NB4 (cell line): ENCODE results near the gene MYH9.

Source experiments
- DNase-seq: peaks from one replicate; pipeline ENCODE4 v3.0.0; 2010; ENCODE audit warnings: low read depth
- H3K4me3 ChIP-seq: one replicate; pipeline ENCODE4 v1.5.1; 2011; ENCODE audit warnings: mild to moderate bottlenecking, low read depth, low read length, moderate library complexity
- MYC ChIP-seq: IDR thresholded peaks from 2 replicates; pipeline ENCODE4 v1.6.1; 2011; ENCODE audit warnings: low read depth, low read length
- POLR2A ChIP-seq: IDR thresholded peaks from 2 replicates; pipeline ENCODE4 v1.6.1; 2011; ENCODE audit warnings: mild to moderate bottlenecking; ENCODE audit not compliant: insufficient read length; ENCODE audit errors: extremely low read depth
- TF ChIP-seq, protein P1 (sequence below): IDR thresholded peaks from one replicate; pipeline ENCODE4 v1.5.1; 2012; ENCODE audit warnings: low read depth, low read length
- TF ChIP-seq, protein P2 (sequence below): IDR thresholded peaks from 2 replicates; pipeline ENCODE4 v1.6.1; 2011; ENCODE audit warnings: low read depth, low read length

The MYH9 gene

DNA sequence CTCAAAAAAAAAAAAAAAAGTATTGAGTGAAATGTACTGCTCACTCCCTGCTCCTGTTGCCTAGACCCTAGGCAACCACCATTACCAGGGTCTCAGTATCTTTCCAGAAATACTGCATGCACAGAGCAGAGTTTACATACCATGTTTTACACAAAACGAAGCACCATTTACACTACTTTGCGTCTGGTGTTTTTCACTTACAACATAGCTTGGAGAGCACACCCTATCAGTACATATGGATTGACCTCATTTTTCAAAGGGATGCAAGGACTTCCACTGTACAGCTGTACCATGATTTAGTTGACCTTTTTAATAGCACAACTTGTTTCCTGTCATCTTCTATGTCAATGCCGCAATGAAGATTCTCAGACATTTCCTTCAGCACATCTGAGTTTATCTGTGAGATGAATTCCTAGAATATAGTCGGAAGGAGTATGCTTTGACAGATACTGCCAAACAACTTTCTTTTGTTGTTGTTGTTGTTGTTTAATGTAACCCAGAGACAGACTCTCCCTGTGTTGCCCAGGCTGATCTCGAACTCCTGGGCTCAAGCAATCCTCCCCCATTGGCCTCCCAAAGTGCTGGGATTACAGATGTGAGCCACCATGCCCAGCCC, 6.1 kb downstream of the MYH9 start:
- no peak overlapping the region for H3K4me3 ChIP-seq
- TF ChIP-seq MYC (no peak), POLR2A (no peak)
- TF ChIP-seq, protein P1, sequence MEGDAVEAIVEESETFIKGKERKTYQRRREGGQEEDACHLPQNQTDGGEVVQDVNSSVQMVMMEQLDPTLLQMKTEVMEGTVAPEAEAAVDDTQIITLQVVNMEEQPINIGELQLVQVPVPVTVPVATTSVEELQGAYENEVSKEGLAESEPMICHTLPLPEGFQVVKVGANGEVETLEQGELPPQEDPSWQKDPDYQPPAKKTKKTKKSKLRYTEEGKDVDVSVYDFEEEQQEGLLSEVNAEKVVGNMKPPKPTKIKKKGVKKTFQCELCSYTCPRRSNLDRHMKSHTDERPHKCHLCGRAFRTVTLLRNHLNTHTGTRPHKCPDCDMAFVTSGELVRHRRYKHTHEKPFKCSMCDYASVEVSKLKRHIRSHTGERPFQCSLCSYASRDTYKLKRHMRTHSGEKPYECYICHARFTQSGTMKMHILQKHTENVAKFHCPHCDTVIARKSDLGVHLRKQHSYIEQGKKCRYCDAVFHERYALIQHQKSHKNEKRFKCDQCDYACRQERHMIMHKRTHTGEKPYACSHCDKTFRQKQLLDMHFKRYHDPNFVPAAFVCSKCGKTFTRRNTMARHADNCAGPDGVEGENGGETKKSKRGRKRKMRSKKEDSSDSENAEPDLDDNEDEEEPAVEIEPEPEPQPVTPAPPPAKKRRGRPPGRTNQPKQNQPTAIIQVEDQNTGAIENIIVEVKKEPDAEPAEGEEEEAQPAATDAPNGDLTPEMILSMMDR, result no peak
- TF ChIP-seq, protein P2, sequence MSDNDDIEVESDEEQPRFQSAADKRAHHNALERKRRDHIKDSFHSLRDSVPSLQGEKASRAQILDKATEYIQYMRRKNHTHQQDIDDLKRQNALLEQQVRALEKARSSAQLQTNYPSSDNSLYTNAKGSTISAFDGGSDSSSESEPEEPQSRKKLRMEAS, result no peak
- DNase-seq, result no peak

- no peak overlapping the region for H3K4me3 ChIP-seq
- DNase-seq, result peak; percentile 8
- TF ChIP-seq MYC (no peak), POLR2A (no peak)
- TF ChIP-seq, protein P1, result no peak
- TF ChIP-seq, protein P2, result no peak
These were observed 8.0 kb downstream of the MYH9 start for GRCh38 chr22:36379593-36380361.

GRCh38 chr22:36378869-36379217, 8.9 kb downstream of the MYH9 start:
- TF ChIP-seq, protein P1, result no peak
- TF ChIP-seq, protein P2, result no peak
- TF ChIP-seq MYC (no peak), POLR2A (no peak)
- DNase-seq, result no peak
- no peak overlapping the region for H3K4me3 ChIP-seq

GRCh38 chr22:36378080-36378868, 9.5 kb downstream of the MYH9 start:
- TF ChIP-seq POLR2A (no peak), MYC (no peak)
- TF ChIP-seq, protein P2, result no peak
- TF ChIP-seq, protein P1, result no peak
- no peak for DNase-seq
- no peak overlapping the region for H3K4me3 ChIP-seq

DNA sequence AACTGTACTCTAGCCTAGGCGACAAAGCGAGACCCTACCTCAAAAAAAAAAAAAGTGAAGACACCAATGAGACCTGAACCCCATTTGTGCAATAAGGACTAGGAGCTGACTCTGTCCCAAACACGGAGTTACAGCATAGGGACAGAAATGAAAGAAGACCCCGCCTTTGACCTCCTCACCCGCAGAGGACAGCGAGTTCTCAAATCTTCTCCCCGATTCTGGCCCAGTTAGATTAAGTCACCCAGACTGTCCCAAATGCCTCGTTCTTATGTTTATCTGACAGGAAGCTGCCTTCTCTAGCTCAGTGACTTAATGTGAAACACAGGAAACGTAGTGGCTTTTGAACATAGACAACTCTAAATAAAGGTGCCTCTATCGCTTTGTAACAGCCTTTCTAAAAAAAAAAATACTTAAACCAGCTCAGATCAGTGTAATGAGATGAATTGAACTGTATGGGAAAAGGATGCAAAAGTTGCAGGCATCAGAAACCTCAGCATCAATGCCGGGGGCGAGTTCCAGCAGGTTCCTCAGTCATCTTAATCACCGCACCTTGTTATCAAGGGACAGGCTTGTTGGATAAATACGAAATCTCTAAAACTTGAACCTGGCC, 10.6 kb downstream of the MYH9 start:
- H3K4me3 ChIP-seq, result no peak overlapping the region
- DNase-seq, result peak; percentile 9
- TF ChIP-seq, protein P1, result no peak
- TF ChIP-seq, protein P2, result no peak
- no peak for TF ChIP-seq POLR2A
- TF ChIP-seq MYC, result no peak
